Coronary artery (tissue), 2 donors: Measurements from ENCODE around the gene TBC1D16.

ENCODE experiments used
- DNase-seq: peaks from one replicate; pipeline ENCODE4 v3.0.0-alpha.2; 2017; ENCODE audit warnings: low spot score
- H3K27ac ChIP-seq, 2 donors: fragments of 200-600 bp; sonication (generic); one replicate each; pipeline ENCODE4 v1.5.1; 2016 to 2019
- H3K4me3 ChIP-seq: fragments of 200-600 bp; sonication (generic); 2 replicates; pipeline ENCODE4 v1.5.1; 2016; ENCODE audit warnings: mild to moderate bottlenecking, moderate library complexity
- TF ChIP-seq, protein P1 (sequence below): fragments of 200-600 bp; sonication (generic); IDR thresholded peaks from one replicate; pipeline ENCODE4 v1.5.1; 2019; ENCODE audit warnings: antibody characterized with exemption

TBC1D16 gene

DNA sequence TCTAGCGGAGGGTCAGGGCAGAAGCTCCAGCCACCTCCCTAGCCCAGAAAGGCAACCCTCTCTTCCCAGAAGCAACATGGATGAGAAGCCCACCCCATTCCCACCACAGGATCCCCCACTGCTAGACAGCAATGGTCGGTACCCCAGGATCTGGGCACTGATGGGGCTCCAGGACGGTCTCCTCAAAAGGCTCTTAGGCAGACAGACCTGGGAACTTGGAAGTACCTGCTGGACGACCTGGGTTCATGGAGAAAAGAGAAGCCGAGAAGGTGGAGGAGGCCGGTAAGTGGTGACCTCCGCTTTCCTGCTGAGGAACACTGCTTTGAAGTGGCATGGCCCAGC is 96.6 kb downstream of the TBC1D16 start:
- TF ChIP-seq, protein P1, sequence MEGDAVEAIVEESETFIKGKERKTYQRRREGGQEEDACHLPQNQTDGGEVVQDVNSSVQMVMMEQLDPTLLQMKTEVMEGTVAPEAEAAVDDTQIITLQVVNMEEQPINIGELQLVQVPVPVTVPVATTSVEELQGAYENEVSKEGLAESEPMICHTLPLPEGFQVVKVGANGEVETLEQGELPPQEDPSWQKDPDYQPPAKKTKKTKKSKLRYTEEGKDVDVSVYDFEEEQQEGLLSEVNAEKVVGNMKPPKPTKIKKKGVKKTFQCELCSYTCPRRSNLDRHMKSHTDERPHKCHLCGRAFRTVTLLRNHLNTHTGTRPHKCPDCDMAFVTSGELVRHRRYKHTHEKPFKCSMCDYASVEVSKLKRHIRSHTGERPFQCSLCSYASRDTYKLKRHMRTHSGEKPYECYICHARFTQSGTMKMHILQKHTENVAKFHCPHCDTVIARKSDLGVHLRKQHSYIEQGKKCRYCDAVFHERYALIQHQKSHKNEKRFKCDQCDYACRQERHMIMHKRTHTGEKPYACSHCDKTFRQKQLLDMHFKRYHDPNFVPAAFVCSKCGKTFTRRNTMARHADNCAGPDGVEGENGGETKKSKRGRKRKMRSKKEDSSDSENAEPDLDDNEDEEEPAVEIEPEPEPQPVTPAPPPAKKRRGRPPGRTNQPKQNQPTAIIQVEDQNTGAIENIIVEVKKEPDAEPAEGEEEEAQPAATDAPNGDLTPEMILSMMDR, result no peak
- no peak overlapping the region for H3K4me3 ChIP-seq
- no peak overlapping the region for H3K27ac ChIP-seq
- DNase-seq, result no peak

DNA sequence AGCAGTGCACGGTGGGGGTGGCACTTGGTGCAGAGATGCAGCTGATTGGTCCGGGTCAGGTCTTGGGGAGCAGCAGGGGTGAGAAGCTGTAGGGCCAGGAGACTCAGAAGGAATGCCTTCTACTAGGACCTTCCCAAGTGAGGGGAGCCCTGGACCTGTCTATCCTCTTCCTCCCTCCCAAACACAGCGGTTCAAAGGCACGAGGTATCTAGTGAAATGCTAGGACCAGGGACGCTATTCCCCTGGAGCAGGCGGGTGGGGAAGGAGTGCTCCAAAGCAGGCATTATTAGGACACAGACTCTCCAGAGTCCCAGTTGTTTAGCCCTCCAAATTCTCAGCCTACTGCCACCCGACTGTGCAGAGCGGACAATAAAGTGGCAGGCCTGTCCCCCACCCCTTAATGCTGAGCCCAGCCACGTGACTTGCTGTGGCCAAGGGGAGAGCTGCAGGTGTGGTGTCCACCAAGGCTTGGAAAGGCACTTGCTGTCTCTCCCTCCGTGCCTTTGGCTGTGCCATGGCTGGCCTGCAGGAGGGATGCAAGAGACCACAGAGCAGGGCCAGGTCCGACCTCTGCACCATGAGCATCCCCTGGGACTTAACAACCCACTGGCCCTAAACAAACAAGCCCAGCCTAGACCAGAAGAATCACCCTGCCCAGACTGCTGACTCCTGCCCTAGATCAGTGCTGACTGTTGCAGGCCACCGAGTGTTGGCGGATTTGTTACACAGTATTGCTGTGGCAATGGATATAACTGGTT is 97.2 kb downstream of the TBC1D16 start:
- H3K27ac ChIP-seq, result no peak overlapping the region
- H3K4me3 ChIP-seq, result no peak overlapping the region
- DNase-seq, result no peak
- TF ChIP-seq, protein P1, result no peak

DNA sequence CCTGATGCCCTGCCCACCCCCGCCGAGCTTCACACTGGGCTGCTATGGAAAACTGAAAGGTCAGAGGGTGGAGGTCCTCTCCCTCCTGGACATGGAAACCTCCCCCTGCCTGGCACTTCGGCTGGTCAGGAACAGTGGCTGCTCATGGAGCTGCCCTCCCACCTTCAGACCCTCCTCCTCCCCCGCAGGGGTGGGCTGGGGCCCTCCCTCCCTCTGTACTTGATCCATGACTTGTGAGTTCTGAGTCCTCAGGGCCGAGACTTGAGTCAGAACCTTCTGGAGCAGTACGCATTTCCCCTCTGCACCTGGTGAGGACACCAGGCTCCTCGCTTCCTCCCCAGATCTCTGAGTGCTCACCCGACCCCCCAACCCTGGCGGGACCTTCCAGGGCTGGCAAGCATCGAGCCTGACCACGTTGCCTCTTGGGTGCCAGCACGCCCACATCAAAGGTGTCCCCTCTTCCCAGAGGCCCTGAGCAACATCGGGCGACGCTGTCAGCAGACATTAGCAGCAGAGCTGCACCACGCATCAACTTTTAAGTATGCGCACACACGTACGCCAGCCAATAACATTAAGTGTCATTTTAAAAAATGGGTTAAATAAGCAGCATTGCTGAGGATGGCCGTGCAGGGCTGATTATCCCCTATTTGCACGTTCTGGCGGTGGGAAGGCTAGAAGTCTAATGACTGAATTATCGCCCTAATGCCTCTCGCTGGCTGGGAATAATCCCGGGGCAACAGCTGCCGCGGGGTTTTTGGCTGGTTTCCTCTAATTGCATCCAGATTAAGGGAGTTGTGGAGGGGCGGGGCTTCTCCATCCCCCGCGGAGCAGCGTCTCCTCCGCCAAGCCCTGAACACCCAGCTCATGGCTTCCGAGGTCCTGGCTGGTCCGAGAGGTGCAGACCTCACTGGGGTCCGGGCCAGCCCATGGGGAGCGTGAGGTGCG is 98.0 kb downstream of the TBC1D16 start:
- TF ChIP-seq, protein P1, result no peak
- no peak for DNase-seq

DNA sequence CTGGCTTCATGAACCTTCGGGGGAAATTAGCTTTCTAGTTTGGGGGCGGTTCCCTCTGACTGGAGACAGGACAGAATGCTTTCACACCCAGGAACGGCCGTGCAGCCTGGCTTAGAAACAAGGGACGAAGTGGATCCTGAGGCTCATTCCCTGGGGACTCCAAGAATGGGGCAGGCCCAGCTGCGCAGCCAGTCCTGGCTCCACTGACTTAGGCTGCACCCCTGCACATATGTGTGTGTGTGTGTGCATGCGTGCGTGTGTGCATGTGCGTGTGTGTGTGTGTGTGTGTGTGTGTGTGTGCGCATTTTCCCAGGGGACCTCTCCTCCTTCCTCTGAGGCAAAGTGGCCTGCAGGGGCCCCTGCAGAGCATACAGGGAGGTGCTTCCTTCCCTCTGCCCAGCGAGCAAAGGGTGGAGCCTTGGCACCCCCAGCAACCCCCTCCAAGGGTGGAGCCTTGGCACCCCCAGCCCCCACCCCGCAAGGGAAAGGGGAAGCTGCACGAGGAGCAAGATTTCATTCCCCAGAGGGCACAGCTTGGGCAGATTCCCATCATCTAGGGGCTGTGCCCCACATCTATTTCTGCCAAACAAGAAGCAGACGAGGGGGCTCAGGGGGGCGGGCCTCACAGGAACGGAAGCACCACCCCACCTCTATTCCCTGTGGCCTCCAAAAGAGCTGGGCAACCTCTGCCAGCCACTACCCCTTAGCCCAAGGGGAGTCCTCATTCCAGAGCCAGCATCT is 98.9 kb downstream of the TBC1D16 start:
- Histone ChIP-seq H3K4me3 (no peak overlapping the region), H3K27ac (no peak overlapping the region)
- TF ChIP-seq, protein P1, result no peak
- no peak for DNase-seq

More for the DNA sequence above, 98.0 kb downstream of the TBC1D16 start:
- no peak overlapping the region for H3K4me3 ChIP-seq
- H3K27ac ChIP-seq, result no peak overlapping the region

DNA sequence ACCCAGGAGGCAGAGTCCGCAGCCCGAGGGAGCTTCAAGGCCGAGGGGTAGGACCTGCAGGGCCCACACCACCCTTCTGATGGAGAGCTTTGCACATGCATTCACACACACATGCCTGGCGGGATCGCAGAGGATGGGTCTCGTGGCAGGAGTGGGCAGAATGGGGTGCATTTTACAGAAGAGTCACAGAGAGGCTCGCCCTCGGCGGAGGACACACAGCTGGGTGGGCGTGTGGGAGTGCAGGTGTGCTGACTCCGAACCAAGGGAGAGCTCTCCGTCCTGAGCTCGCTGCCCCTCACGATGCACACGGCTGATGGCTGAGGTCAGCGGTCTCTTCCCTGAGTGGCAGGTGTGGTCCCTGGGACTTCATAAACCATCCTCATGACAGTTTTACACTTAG is 99.6 kb downstream of the TBC1D16 start:
- DNase-seq, result no peak
- H3K4me3 ChIP-seq, result no peak overlapping the region
- no peak overlapping the region for H3K27ac ChIP-seq
- TF ChIP-seq, protein P1, result no peak

DNA sequence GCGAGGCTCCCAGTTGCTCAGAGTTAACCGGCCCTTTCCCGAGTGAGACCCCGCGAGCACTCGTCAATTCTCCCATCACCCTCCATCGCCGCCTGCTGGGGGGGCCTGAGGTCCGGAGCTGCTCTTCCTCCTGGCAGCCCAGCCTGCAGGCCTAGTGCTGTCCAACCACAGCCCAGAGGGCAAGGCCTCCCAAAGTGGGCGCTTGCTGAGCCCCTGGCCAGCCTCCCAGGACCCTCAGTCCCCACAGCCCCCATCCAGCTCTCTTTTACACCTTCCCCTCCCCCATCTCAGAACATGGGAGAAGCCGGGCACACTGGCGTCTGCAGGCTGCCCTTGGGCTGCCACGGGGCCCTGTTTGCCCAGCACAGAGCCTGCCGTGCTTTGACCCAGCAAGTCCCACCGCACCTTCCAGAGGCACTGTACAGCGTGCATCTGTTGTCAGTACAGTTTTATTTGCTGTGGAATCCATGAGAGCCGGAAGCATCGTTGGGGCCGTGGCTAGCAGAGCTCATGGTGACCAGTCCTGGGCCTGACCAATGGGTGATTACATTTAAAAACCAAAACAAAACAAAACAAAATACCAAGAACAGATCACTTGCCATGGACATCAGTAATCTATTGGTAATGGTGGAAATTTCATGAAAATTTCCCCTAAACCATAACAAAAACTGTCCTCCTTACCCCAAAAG is 100.3 kb downstream of the TBC1D16 start:
- TF ChIP-seq, protein P1, result no peak
- H3K4me3 ChIP-seq, result no peak overlapping the region
- DNase-seq, result no peak
- H3K27ac ChIP-seq, result no peak overlapping the region
